Head of caudate nucleus (tissue), 42 donors: ENCODE measurements around the gene ARL5C.

Experiments
- DNase-seq, 42 donors: peaks; one replicate each; pipeline versions ENCODE4 v3.0.0 to v3.0.0-alpha.2; 2020 to 2021; ENCODE audit warnings: mixed read lengths in 7 of 42
- intact Hi-C: fragments of 100-400 bp; cut with DNase I; formaldehyde crosslinking; loops from one replicate; pipeline ENCODE4 v1.15.0; 2022

Gene ARL5C, protein sequence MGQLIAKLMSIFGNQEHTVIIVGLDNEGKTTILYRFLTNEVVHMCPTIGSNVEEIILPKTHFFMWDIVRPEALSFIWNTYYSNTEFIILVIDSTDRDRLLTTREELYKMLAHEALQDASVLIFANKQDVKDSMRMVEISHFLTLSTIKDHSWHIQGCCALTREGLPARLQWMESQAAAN

DNA sequence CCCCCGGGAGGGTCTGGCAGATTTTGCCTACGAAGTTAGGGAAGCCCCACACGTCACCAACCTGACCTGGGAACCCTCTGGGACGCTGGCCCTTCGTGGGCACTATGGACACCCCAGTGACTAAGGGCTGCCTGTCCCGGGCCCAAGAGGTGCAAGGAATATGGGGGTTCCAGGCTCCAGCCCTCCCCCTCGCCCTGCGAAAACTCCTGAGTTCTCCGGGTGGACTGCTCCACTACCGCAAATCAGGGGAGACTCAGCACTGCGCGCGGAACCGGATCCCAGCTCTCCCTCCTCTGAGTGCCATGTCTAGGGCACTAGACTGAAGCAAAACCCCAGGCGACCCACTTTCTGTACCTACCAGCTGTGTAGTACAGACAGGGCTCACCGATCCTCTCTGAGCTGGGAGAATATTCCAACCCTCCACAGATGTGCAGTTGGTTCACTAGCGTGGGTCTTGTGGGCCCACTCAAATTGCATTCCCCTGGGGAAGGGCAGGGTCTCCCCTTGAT is at the start of gene ARL5C:
ARL5C (minus strand) TSS at position 321 of the 509 bp plus-strand sequence. CDS start 401 bp downstream, outside the sequence.
- DNase-seq, result no peak
- intact Hi-C loops, result no loop called here

DNA sequence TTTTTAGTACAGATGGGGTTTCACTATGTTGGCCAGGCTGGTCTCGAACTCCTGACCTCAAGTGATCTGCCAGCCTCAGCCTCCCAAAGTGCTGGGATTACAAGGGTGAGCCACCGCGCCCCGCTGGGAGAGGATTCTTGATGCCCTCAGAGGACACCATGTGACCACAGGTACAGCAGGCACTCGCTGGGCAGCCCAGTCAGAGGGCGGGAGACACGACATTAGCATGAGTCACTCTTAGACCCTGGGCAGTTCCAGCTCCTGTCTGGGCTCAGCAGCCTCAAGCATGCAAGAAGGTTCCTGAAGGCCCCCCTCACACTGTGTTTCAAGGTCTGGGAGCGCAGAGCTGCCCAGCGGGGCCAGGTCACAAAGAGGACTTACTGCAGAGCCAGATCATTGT is 47.9 kb upstream of the ARL5C start:
- intact Hi-C loops, result no loop called here
- DNase-seq, result no peak

DNA sequence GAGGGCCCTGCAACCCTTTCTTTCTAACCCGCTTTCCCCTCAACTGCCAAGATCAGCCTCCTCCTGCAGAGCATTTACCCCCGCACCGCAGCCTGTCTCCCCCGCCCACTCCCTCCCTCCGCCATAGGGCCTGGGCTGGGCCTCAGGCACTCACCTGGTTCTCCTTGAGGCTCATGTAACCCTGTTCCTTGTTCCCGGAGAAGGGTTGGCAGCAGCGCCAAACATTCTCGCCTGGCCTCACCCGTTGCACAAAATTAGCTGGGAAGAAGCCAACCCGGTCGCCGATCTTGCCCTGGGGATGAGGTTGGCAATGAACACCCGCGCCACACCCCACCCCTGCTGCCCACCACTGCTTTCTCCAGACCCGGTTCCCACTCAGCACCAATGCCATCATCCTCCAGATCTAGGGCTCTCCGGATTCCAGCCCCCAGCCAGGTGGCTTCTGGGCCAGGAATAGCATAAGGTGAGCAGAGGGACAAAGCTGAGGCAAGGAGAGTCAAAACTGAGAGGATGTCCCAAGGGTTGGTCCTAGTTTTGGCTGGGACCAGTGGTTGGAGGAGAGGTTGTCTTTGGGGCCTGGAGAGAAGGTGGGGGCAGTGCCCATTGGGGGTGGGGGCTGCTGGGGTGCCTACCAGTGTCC is 47.0 kb upstream of the ARL5C start:
- intact Hi-C loops, result no loop called here
- DNase-seq, result peak in 21 of 42 donors; percentile 23 to 81 (median 53)

DNA sequence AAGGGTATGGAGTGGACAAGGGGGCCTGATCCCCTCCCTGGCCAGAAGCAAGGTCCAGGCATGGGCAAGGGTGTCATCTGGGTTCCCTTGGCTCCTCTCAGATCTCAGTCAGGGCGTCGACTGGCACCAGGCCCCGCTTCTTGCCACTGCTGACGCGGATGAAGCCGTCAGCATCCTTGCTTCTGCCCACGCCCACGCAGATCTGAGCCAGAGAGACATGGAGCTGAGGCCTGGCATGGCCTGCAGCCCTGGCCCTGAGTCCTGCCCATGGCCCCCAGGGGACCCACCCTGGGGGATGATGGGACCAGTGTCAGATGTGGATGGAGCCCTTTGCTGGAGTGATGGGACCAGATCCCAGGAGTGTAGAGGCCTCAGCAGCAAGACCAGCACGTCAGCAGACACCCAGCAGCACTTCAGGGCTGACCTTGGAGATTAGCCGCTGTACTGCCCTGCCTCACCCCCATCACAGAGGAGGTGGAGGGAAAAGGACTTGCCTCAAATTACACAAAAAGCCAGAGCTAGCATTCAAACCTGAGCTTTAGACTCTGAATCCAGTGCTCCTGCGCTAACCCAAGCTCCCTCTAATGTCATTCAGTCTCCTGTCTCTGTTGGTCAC is 46.3 kb upstream of the ARL5C start:
- no peak for DNase-seq
- intact Hi-C loops, result no loop called here

DNA sequence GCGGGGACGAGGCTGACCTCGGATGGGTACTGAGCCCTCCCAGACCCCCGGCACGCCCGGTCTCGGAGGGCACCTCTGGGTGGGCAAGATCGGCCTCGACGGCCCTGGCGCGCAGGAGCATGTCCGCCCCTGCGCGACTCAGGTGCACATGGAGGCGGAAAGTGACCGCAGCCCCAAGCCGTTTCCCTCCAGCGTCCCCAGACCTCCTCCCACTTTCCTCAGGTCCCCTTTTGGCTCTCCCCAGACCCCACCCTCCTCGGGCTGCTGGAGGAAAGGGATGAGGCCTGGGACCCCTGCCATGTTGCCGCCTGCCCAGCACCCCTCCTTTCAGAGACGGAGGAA is 44.1 kb upstream of the ARL5C start:
- no peak for DNase-seq
- intact Hi-C loops, result no loop called here

DNA sequence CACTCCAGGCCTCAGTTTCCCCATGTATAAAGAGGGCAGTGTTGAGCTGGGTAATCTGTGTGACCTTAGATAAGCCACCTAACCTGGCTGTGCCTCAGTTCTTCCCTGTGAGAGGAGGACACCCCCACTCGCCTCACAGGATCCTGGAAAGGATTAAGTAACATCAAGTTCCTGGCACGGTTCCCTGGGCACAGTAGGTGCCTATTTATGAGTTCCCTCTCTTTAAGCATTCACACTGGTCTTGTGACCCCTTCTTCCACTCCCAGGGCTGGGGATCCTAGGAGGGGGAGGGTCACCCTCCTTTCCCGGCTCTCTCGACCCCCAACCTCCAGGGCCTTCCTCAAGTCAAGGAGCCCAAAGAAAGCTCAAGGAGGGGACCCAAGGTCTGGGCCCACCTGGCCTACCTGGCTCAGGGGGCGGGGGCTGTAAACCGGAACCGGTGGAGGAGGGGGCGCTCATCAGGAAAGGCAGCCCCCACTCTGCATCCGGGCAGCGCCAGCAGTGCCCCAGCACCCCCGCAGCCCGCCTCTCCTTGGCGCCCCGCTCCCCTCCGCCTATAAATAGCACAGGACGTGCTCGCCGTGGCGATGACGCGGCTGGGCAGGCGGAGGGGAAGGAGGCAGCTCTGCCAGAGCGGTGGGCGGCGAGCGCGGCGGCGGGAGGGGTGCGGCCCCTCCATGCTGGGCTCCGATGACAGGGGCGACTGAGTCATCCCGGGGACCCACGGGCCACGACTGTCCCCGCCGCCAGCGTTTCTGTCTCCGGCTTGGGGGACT is 43.5 kb upstream of the ARL5C start:
- intact Hi-C loops, result no loop called here
- DNase-seq, result peak; percentile 53 to 93 (median 78)

DNA sequence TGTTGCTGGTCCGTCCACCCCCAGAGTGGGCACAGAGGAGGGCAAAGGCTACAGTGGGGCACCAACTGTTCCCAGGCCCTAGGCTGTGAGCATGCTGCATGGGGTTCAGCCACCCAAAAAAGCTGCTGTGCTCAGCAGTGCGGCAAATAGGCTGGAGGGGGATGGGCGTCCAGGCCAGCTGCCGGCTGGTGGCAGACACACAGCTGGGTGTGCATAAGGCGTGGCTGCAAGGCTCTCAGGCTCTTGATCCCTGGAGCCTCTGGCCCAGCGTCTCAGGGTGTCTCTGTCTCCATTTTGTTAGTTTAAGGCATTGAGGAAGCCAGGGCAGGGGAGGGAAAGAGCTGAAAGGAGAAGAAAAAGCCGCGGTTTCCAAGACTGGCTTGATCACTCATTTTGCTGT is 42.9 kb upstream of the ARL5C start:
- DNase-seq, result no peak
- intact Hi-C loops, result no loop called here

DNA sequence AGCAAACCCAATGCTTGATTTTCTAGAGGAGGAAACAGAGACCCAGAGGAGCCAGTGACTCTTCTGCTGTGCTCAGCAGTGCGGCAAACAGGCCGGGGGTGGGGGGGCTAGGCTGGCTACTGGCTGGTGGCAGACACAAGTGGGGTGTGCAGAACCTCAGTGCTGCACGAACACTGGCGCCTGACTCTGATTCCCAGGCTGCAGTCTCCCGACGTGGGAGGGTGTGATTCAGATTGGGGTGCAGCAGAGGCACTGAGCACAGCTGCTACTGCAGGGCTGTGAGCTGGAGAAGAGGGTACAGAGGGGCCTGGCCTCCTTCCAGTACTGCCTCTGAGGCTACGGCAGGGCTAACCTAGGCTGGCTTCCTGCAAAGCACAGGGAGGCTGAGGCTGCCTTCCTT is 42.2 kb upstream of the ARL5C start:
- peak; percentile 47 to 93 (median 78) for DNase-seq
- intact Hi-C loops, result no loop called here

DNA sequence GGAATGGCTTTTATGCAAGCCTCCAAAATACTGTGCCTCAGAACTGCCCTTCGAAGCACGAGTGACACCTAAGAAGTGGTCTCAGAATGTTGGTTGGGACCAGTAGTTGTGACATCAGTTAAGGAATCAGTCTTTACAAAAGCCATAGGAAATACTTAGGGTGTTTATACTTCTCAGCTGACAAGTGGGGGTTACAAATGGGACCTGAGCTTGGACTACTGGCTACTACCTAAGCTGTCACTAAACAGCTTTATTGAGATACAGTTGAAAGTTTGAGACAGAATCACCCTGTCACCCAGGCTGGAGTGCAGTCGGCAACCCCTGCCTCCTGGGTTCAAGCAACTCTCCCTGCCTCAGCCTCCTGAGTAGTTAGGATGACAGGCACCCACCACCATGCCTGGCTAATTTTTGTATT is 39.2 kb upstream of the ARL5C start:
- intact Hi-C loops, result no loop called here
- DNase-seq, result no peak

DNA sequence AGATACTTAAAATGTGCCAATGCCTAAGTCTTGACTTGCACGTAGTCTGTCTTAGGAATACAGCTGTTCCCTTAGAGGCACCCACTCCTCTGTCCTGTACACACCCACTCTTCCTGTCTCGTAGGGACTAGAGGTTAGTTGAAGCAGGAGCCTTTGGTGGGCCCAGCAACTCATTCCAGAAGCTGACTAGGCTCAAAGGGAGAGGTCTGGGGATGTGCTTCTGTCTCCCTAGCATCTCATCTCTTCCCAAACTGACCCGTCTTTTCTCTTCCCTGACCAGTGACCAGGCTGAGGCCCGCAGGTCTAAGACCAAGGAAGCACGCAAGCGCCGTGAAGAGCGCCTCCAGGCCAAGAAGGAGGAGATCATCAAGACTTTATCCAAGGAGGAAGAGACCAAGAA is 38.3 kb upstream of the ARL5C start:
- intact Hi-C loops, result no loop called here
- peak in 1 of 42 donors; percentile 43 for DNase-seq

DNA sequence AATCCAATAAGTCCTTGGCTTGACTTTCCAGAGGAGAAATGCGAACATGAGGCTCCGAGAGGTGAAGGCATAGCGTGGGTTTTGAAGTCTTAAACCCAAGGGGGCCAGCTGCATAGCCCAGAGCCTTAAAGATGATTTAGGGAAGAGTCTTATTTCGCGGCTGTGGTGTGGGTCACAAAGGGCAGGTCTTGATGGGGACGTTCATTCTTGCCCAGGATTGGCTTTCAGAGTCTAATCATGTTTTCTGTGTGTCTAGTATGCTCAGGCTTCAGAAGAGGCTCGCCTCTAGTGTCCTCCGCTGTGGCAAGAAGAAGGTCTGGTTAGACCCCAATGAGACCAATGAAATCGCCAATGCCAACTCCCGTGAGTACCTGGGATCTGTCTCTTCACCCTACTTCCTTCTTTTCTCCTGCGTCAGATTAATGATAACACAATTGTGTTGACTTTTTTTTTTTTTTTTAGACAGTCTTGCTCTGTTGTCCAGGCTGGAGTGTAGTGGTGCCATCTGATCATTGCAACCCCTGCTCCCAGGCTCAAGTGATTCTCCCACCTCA is 35.1 kb upstream of the ARL5C start:
- intact Hi-C loops, result no loop called here
- DNase-seq, result no peak

DNA sequence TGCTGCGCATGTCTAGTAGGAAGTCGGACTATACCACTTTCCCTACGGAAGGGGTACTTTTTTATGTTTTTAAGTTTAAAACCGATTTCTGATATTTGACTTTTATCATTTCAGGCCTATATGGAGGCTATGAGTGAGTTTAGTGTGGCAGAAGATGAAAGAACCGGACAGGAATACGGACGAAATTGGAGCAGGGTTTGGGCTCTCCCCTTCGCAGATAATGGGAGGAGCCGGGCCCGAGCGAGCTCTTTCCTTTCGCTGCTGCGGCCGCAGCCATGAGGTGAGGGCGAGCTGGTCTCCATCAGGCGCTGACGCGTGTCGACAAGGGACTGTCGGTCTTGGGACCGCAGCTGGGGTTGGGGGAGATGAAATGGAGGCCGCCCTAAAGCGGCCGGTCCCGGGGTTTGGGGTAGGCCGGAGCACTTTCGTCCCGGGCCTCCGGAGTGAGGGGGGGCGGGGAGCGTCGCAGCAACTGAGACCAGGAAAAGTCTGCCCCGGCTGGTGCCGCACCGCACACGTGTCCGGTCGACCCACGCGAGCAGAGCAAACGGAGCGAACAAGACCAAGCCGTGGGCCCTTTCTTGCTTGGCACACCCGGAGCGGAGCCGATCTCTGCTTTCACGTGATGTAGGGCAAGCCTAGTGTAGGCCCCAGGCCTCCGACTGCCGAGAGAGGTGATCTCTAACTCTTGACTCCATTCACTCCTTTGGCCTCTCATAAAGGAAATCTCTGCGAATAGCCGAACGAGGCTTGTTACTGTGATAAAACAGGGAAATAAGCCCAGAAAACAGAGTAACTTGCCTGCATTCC is 34.3 kb upstream of the ARL5C start, which contains the start of gene RPL19:
RPL19 (plus strand) TSS at position 214 of the 810 bp plus-strand sequence; CDS start at position 276, 62 bp downstream.
- DNase-seq, result peak; percentile 45 to 91 (median 80)
- intact Hi-C loops, result no loop called here

DNA sequence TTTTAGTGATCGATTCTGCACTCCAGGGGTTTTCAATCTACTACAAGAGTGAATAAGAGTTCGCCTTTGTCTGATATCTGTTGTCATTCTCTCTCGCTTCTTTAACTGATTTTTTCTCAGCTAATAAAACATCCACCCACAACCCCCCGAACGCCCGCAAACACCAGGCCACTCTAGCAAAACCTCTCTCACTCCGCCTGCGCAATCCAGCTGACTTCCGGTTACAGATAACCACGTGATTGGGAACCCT is 33.8 kb upstream of the ARL5C start:
- intact Hi-C loops, result no loop called here
- DNase-seq, result peak; percentile 75 to 96 (median 88)

DNA sequence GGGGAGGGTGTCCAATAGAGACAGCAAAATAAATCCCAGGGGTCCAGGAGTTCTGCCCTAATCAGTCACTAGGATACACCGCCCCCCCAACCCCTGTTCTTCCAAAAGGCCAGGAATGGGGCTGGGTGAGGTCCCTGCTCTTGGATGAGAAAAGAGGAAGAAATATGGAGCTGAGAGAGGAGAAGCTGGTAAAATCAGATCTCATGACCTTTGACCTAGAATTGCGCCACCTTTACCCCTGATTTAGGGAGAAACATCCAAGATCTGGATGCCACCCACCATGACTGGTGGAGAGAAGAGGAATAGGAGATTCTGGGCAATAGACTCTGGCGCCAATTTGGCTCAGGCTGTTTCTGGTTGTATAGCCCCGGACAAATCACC is 32.2 kb upstream of the ARL5C start:
- no peak for DNase-seq

DNA sequence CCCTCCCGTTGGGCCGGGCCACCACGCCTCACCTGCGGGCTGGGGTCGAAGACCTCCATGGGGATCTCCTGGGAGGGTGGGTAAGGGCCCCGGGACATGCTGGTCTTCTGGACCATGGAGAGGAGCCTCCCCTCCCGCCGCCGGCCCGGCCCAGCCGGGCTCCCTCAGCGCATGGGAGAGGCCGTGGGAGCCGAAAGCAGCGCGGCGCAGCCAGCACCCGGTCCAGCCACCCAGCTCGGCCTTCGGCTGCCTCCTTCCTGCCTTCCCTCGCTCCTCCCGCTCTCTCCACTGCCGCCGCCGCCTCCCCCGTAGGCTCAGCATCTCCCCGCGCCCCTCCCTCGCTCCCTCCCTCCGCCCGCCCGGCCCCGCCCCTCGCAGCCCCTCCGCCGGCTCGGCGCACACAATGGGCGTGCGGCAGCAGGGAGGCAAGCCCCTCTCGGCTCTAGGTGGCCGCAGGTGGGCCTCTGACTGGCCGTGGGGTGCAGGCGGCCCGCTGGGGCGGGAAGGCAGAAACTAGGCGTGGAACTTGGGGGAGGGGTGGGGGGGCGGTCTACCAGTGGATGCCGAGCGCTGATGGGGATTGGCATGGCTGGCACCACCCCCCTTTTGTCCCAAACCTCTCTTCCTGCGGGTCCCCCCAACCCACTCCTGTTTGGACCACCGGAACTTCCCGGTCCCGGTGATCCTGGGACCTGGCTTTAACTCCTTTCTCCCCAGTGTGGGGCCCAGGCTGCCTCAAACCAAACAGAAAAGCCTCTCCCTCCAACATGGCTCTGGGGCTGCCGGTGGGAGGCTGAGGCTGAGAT is 31.6 kb upstream of the ARL5C start, which contains the start of gene CACNB1:
CACNB1 (minus strand) TSS at position 290 of the 806 bp plus-strand sequence; CDS start at position 116, 174 bp downstream.
- DNase-seq, result peak in 40 of 42 donors; percentile 60 to 89 (median 80)
- intact Hi-C loops, result no loop called here

More for the DNA sequence above, 32.2 kb upstream of the ARL5C start:
- intact Hi-C loops, result no loop called here

DNA sequence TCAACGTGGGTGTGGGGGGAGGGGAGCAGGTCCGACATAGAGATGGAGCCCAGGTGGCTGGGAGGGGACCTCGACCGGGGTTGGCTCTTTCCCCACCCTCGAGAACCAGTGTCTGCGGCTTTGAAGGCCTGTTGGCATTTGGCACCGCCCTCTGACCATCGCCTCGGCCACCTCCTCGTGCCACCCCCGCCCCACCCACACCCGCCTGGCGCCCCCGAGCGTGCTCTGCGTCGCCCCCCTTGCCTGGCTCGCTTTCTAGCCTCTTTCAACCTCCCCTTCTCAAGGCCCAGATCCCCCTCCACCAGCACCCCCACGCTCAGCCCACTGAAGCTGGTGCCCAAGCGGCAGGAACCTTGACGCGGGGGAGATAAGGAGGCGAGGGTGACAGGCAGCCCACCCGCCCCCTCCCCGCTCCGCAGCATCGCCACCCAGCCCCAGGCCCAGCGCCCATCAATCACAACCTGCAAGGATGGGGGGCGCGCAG is 30.9 kb upstream of the ARL5C start:
- intact Hi-C loops, result no loop called here
- DNase-seq, result peak in 4 of 42 donors; percentile 28 to 48 (median 35)

DNA sequence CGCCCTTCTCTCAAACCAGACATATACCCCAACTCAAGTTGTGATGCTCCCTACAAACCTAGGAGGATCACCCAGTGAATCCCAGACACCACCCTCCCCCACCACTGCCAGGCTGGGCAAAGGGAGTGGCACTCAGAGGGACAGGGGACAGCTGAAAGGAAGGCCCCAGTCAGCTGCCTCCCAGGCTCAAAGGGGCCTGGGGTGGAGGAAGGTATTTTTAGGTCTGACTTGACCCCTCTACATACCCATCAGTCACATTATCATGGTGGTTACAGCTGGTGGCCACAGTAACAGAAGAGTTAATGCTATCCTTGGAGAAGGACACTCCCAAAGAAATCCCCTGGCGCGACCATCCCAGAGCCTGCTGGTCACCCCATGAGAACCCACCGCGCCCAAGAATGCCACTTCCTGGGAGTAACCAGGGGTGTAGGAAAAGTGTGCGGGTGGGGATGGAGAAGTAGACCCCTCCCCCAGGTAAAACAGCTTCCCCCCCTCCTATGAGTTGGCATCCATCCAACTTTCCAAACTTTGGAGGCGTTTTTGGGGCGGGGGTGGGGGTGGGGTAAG is 30.4 kb upstream of the ARL5C start:
- intact Hi-C loops, result no loop called here
- no peak for DNase-seq
